Mucosa of rectum (tissue), 2 donors: ENCODE results near the gene SHMT1.
"Not testable (repeated sequence)": the region's sequence is repeated elsewhere in the genome, so short reads cannot be mapped to it uniquely, and the experiment has no call there.

Source experiments
- H3K27ac ChIP-seq, 2 donors: one replicate each; pipeline ENCODE4 v1.7.0; 2013; ENCODE audit warnings: inconsistent platforms in 2 of 2, low read depth in 2 of 2, low read length in 2 of 2
- H3K27me3 ChIP-seq, 2 donors: one replicate each; pipeline ENCODE4 v1.7.0; 2013; ENCODE audit warnings: low read length in 2 of 2; ENCODE audit not compliant: control insufficient read depth in 2 of 2, insufficient read depth in 2 of 2
- H3K36me3 ChIP-seq, 2 donors: one replicate each; pipeline ENCODE4 v1.7.0; 2013; ENCODE audit warnings: low read length in 2 of 2; ENCODE audit not compliant: control insufficient read depth in 2 of 2, insufficient read depth in 2 of 2
- H3K4me1 ChIP-seq, 2 donors: one replicate each; pipeline ENCODE4 v1.7.0; 2013; ENCODE audit warnings: low read length in 2 of 2, mild to moderate bottlenecking in 1 of 2; ENCODE audit not compliant: control insufficient read depth in 2 of 2, insufficient read depth in 2 of 2
- H3K4me3 ChIP-seq, 2 donors: one replicate each; pipeline ENCODE4 v1.7.0; 2013; ENCODE audit warnings: low read length in 2 of 2
- H3K9ac ChIP-seq, 2 donors: one replicate each; pipeline ENCODE4 v1.7.0; 2013; ENCODE audit warnings: low read length in 2 of 2, low read depth in 1 of 2, mild to moderate bottlenecking in 1 of 2
- H3K9me3 ChIP-seq, 2 donors: one replicate each; pipeline ENCODE4 v1.7.0; 2013; ENCODE audit warnings: low read length in 2 of 2; ENCODE audit not compliant: control insufficient read depth in 2 of 2
- donor health status: healthy.
- donor health status: Normal muscosa, but diverticular disease.

SHMT1 gene

GRCh38 chr17:18363101-18364049 is at the start of gene SHMT1:
TSS of gene SHMT1 (minus strand) at chr17:18363550. CDS start at chr17:18355981, 7,569 bp downstream.
- peak within 1 kb of the TSS; percentile 48 to 66 for H3K27ac ChIP-seq

GRCh38 chr17:18412001-18412538 is 48.7 kb upstream of the SHMT1 start:
- Histone ChIP-seq H3K27ac (peak overlapping the region in 1 of 2 donors; percentile 58), H3K9ac (peak overlapping the region in 1 of 2 donors; percentile 68)
- H3K27me3 ChIP-seq, H3K4me1 ChIP-seq, H3K36me3 ChIP-seq, H3K4me3 ChIP-seq, H3K9me3 ChIP-seq: not testable (repeated sequence)

More at GRCh38 chr17:18363101-18364049, at the start of gene SHMT1:
- Histone ChIP-seq H3K9me3 (no peaks in the 10 kb centered on the region), H3K9ac (peak within 1 kb of the TSS; percentile 69 to 70), H3K27me3 (no peaks in the 10 kb centered on the region), H3K36me3 (no peaks in the 10 kb centered on the region), H3K4me1 (peaks cover 6 to 8% of the 10 kb centered on the region in 2 donors), H3K4me3 (peak within 1 kb of the TSS; percentile 86 to 88)

- peak overlapping the region; percentile 63 to 69 for H3K4me3 ChIP-seq
- H3K36me3 ChIP-seq, H3K27me3 ChIP-seq, H3K9me3 ChIP-seq, H3K4me1 ChIP-seq: not testable (repeated sequence)
- H3K27ac ChIP-seq, result peak overlapping the region; percentile 58 to 61
- H3K9ac ChIP-seq, result peak overlapping the region; percentile 52 to 68
These were observed 48.1 kb upstream of the SHMT1 start for GRCh38 chr17:18411377-18411864.

GRCh38 chr17:18410736-18411135 is 47.4 kb upstream of the SHMT1 start:
- H3K36me3 ChIP-seq, H3K27ac ChIP-seq, H3K27me3 ChIP-seq, H3K9me3 ChIP-seq, H3K9ac ChIP-seq, H3K4me1 ChIP-seq: not testable (repeated sequence)
- peak overlapping the region; percentile 30 to 37 for H3K4me3 ChIP-seq

- H3K36me3 ChIP-seq, H3K4me3 ChIP-seq, H3K9ac ChIP-seq, H3K4me1 ChIP-seq, H3K9me3 ChIP-seq, H3K27me3 ChIP-seq, H3K27ac ChIP-seq: not testable (repeated sequence)
These were observed 46.0 kb upstream of the SHMT1 start for GRCh38 chr17:18409321-18409720.

- H3K4me3 ChIP-seq, H3K4me1 ChIP-seq, H3K27me3 ChIP-seq, H3K27ac ChIP-seq, H3K9ac ChIP-seq, H3K9me3 ChIP-seq, H3K36me3 ChIP-seq: not testable (repeated sequence)
These were observed 45.6 kb upstream of the SHMT1 start for GRCh38 chr17:18408906-18409305.

- H3K9ac ChIP-seq, H3K27me3 ChIP-seq, H3K4me1 ChIP-seq, H3K36me3 ChIP-seq, H3K9me3 ChIP-seq, H3K27ac ChIP-seq, H3K4me3 ChIP-seq: not testable (repeated sequence)
These were observed 40.3 kb upstream of the SHMT1 start for GRCh38 chr17:18403604-18404003.

GRCh38 chr17:18403166-18403565 is 39.8 kb upstream of the SHMT1 start:
- H3K9ac ChIP-seq, H3K4me3 ChIP-seq, H3K36me3 ChIP-seq, H3K9me3 ChIP-seq, H3K27ac ChIP-seq, H3K4me1 ChIP-seq, H3K27me3 ChIP-seq: not testable (repeated sequence)

GRCh38 chr17:18401872-18402590 is 38.7 kb upstream of the SHMT1 start:
- not testable (repeated sequence) for H3K27me3 ChIP-seq, H3K9ac ChIP-seq

GRCh38 chr17:18388728-18389127 is 25.4 kb upstream of the SHMT1 start:
- not testable (repeated sequence) for H3K4me3 ChIP-seq, H3K9me3 ChIP-seq, H3K4me1 ChIP-seq, H3K36me3 ChIP-seq, H3K9ac ChIP-seq, H3K27me3 ChIP-seq, H3K27ac ChIP-seq

More at GRCh38 chr17:18401872-18402590, 38.7 kb upstream of the SHMT1 start:
- not testable (repeated sequence) for H3K27ac ChIP-seq, H3K4me3 ChIP-seq, H3K4me1 ChIP-seq, H3K36me3 ChIP-seq, H3K9me3 ChIP-seq
